Prostate gland (tissue), 2 donors: Measurements from ENCODE around the gene PRKCD. TPM values are rescaled to one million over a fixed set of nuclear protein-coding genes. Genes with fewer than 3 reads are reported as not detected.

Source experiments
- DNase-seq: peaks from one replicate; pipeline ENCODE4 v3.0.0-alpha.2; 2019; ENCODE audit warnings: low spot score
- H3K27ac ChIP-seq, 2 donors: fragments of 200-600 bp; sonication (generic); 2 replicates each; pipeline ENCODE4 v1.5.1; 2017 to 2019
- H3K27me3 ChIP-seq: fragments of 200-600 bp; sonication (generic); replicated peaks from 2 replicates; pipeline ENCODE4 v1.5.1; 2019; ENCODE audit not compliant: insufficient read depth
- H3K36me3 ChIP-seq, 2 donors: fragments of 200-600 bp; sonication (generic); 1 replicate in 1 of 2; 2 replicates in 1 of 2; pipeline versions ENCODE4 v1.5.1 to v1.8.1; 2017 to 2019
- H3K4me1 ChIP-seq: fragments of 200-600 bp; sonication (generic); replicated peaks from 2 replicates; pipeline ENCODE4 v1.5.1; 2019
- H3K4me3 ChIP-seq, 2 donors: fragments of 200-600 bp; sonication (generic); 2 replicates each; pipeline ENCODE4 v1.5.1; 2017 to 2019
- H3K9me3 ChIP-seq: fragments of 200-600 bp; sonication (generic); 2 replicates; pipeline ENCODE4 v1.5.1; 2017
- POLR2A ChIP-seq: fragments of 450-650 bp; IDR thresholded peaks from one replicate; pipeline ENCODE4 v1.6.1; 2016; ENCODE audit warnings: antibody characterized with exemption, mild to moderate bottlenecking
- POLR2AphosphoS5 ChIP-seq: sonication (generic); formaldehyde crosslinking; IDR thresholded peaks from one replicate; pipeline ENCODE4 v1.6.1; 2017; ENCODE audit warnings: antibody characterized with exemption
- WGBS: methylation state at CpG from one replicate; pipeline ENCODE4 v1.1.5; 2018; 5-methylcytosine and 5-hydroxymethylcytosine counted together
- intact Hi-C: fragments of 100-400 bp; cut with DNase I; formaldehyde crosslinking; loops from one replicate; pipeline ENCODE4 v1.14.2; 2022
- total RNA-seq, 2 donors: library from RNA; depleted of rRNA; stranded (reverse); fragments of >200 nt; gene quantifications; one replicate each; pipeline ENCODE4 v1.1.0, GENCODE V29; 2016
- TF ChIP-seq, protein P1 (sequence below), 4 experiments: fragments of 200-600 bp in 2 of 4; fragments of 450-650 bp in 2 of 4; sonication (generic) in 2 of 4; IDR thresholded peaks; 1 replicate in 3 of 4; 2 replicates in 1 of 4; pipeline ENCODE4 v1.5.1; 2016 to 2019; ENCODE audit warnings: antibody characterized with exemption in 4 of 4, mild to moderate bottlenecking in 2 of 4, moderate library complexity in 2 of 4

PRKCD gene
- total RNA-seq, 2 donors from 2014 or later = 33.4 to 57.9 TPM

DNA sequence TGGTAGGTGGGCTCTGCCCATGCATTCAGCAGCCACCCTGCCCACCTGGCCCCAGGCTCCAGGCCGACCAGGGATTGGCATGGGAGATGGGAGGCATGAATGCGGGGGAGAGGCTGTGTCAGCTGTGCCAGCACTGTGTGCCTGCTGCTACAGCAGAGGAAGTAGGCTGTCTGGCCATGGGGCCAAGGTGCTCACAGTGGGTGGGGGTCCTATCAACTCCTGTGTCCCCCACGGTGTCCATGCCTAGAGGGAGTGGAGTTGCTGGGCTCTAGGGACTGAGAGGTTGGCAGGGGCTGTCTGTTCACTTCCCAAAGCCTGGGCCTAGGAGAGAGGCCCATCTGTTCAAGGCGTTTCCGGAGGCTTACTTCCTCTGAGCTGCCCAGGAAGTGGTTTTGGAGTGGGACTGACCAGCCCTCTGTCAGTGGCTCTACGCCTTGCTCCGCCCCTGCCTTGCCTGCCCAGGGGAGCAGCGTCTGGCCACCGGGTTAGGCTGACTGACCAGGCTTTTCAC, 5.8 kb downstream of the PRKCD start:
- no peaks in the 10 kb centered on the region for H3K27me3 ChIP-seq
- H3K27ac ChIP-seq = peak overlapping the region in 1 of 2 donors; percentile 95
- TF ChIP-seq, protein P1, sequence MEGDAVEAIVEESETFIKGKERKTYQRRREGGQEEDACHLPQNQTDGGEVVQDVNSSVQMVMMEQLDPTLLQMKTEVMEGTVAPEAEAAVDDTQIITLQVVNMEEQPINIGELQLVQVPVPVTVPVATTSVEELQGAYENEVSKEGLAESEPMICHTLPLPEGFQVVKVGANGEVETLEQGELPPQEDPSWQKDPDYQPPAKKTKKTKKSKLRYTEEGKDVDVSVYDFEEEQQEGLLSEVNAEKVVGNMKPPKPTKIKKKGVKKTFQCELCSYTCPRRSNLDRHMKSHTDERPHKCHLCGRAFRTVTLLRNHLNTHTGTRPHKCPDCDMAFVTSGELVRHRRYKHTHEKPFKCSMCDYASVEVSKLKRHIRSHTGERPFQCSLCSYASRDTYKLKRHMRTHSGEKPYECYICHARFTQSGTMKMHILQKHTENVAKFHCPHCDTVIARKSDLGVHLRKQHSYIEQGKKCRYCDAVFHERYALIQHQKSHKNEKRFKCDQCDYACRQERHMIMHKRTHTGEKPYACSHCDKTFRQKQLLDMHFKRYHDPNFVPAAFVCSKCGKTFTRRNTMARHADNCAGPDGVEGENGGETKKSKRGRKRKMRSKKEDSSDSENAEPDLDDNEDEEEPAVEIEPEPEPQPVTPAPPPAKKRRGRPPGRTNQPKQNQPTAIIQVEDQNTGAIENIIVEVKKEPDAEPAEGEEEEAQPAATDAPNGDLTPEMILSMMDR (IDR thresholded peaks at IDR 0.05) = no peak
- TF ChIP-seq POLR2AphosphoS5 = no peak
- TF ChIP-seq POLR2A = no peak
- H3K9me3 ChIP-seq = no peaks in the 10 kb centered on the region
- peaks cover 40% of the 10 kb centered on the region for H3K4me1 ChIP-seq
- 56% methylated on average over 9 of the region's 9 CpGs for WGBS
- intact Hi-C loops = no loop called here
- DNase-seq = no peak
- no peak overlapping the region for H3K4me3 ChIP-seq
- H3K36me3 ChIP-seq = no peaks in the 10 kb centered on the region

DNA sequence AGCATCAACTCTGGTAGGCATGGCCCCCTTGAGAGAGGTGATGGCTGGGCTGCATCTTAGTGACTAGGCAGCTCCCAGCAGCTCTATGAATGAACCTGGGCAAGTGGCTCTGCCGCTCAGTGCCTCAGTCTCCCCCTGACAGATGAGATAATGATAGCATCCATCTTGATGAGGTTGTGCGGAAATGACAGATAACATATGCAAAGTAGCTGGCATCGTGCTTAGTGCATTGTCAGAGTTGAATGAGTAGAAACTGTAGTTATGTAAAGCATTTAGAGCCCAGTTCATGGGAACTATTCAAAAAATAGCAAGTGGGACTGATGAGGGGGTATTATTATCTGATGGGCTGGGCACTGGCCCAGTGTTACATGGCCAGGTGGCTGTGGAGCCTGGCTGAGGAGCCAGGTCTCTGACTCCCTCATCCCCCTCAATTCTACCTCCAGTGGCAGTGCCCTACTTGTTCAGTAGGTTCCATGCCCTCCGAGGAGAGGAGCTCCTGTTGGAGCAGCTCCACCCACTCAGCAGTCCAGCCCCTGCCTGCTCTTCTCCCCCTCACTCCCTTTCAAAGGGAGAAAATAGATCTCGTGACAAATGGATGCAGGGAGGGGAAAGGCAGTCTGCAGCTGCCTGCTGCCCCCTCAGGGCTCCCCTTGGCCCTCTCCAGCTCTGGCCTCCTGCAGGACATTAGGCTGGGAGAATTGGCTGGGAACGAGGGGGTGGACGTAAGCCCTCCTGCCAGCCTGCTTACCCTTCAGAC, 6.6 kb downstream of the PRKCD start:
- H3K9me3 ChIP-seq = no peaks in the 10 kb centered on the region
- TF ChIP-seq POLR2A = no peak
- TF ChIP-seq POLR2AphosphoS5 = no peak
- TF ChIP-seq, protein P1 (IDR thresholded peaks at IDR 0.05) = no peak
- H3K4me1 ChIP-seq = peaks cover 40% of the 10 kb centered on the region
- H3K36me3 ChIP-seq = no peaks in the 10 kb centered on the region
- H3K27ac ChIP-seq = peak overlapping the region in 1 of 2 donors; percentile 95
- no peaks in the 10 kb centered on the region for H3K27me3 ChIP-seq
- 68% methylated on average over 7 of the region's 7 CpGs for WGBS
- no peak overlapping the region for H3K4me3 ChIP-seq
- DNase-seq = no peak
- intact Hi-C loops = no loop called here

DNA sequence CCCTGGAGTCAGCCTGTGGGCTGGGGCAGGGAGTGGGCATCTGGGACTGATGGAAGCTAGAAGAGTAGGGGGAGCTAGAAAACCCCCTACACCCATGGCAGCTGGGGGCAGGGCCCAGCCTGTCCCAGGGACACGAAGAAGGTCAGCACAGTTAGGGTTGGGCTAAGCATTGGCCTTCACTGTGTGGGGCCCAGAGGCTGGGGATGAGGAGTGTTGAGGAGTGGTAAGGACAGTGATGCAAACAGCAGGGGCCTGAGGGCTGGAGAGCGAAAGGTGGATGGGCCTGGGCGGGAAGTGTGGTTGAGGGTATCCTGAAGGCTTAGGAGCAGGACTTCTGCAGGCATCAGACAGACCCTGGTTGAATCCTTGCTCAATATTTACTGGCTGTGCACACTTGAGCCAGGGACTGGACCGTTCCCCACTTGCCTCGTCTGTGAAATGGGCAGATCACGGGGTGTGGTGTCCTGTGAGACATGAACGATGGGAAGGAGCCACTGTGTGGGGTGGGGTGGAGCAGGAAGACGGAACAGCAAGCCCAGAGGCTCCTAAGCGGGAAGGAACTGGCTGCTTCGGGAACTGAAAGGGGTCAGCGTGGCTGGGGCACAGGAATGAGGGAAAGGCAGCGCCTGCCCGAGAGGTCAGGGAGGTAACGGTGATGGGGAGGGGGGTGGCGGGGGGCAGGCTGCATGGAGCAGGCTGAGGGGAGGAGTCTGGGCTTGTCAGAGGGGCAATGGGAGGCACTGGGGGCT, 7.3 kb downstream of the PRKCD start:
- Histone ChIP-seq H3K4me1 (peaks cover 40% of the 10 kb centered on the region), H3K36me3 (no peaks in the 10 kb centered on the region), H3K9me3 (no peaks in the 10 kb centered on the region), H3K27me3 (no peaks in the 10 kb centered on the region), H3K4me3 (no peak overlapping the region), H3K27ac (peak overlapping the region in 1 of 2 donors; percentile 95)
- no peak for DNase-seq
- no peak for TF ChIP-seq POLR2A
- intact Hi-C loops = no loop called here
- WGBS = 74% methylated on average over 15 of the region's 15 CpGs

DNA sequence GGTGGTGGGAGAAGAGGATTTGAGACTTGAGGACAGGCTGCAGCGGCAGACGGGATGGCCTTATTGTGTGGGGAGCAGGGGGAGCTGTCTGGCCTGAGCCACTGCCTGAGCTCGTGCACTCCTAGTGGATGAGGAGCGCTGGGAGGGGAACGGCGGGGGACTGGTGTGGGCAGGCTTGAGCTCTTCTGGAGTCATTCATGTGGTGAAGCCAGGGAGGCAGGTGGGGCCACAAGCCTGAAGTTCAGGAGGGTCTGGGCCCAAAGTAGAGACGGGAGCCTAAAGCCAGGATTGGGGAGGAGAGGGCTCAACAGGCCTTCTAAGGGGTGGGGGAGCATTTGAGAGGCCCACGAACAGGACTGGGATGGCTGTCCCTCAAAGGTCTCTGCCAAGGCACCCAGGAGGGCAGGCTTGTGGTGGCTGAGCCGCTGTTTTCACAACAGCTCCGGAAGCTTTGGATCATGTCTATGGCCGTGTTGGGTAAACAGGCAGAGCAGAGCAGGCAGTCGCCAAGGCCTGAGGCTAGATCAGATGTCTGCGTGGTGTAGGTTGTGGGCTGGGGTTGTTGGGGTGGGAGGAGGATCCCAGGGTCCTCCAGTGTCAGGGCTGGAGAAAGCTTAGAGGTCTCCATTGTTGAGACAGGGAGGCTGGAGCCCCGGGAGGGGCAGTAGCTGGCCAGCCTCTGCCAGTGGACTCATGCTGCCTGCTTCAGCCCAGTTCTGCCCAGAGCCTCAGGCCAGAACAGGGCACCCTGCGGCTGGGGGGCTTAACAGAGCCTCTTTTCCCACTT, 8.2 kb downstream of the PRKCD start:
- DNase-seq = peak; percentile 42
- Histone ChIP-seq H3K4me3 (no peak overlapping the region), H3K27ac (peak overlapping the region; percentile 51 to 64), H3K4me1 (peaks cover 40% of the 10 kb centered on the region), H3K36me3 (no peaks in the 10 kb centered on the region), H3K9me3 (no peaks in the 10 kb centered on the region), H3K27me3 (no peaks in the 10 kb centered on the region)
- WGBS = 46% methylated on average over 13 of the region's 15 CpGs
- TF ChIP-seq POLR2A = no peak
- no peak for TF ChIP-seq POLR2AphosphoS5
- TF ChIP-seq, protein P1 (IDR thresholded peaks at IDR 0.05) = no peak
- intact Hi-C loops = no loop called here

DNA sequence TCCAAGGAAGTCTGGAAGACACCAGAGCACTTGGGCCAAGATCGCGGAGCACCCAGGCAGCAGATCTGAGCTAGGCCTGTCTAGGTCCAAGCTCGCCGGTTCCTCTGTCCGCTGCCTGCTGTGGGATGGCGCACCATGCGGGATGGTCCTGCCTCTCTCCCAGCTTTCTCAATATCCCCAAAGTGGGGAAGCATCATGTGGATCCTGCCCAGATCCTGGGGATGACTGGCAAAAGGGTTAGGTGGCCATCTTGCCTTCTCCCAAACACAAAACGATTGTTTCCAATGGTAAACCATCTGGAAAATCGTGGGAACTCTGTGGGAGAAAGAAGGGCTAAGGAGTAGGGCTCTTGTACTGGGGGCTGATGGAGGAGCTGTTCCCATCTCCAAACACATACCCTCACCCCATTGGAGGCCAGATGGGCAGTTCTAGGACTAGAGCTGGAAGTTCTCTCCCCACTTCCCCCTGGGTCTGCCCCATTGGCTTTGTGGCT, 8.9 kb downstream of the PRKCD start:
- H3K36me3 ChIP-seq = no peaks in the 10 kb centered on the region
- no peak for DNase-seq
- TF ChIP-seq POLR2AphosphoS5 (no peak), POLR2A (no peak)
- TF ChIP-seq, protein P1 (IDR thresholded peaks at IDR 0.05) = no peak
- no peak overlapping the region for H3K4me3 ChIP-seq
- no peaks in the 10 kb centered on the region for H3K9me3 ChIP-seq
- H3K4me1 ChIP-seq = peaks cover 36% of the 10 kb centered on the region
- intact Hi-C loops = no loop called here
- peak overlapping the region; percentile 51 to 64 for H3K27ac ChIP-seq
- 95% methylated on average over 9 of the region's 9 CpGs for WGBS
- H3K27me3 ChIP-seq = no peaks in the 10 kb centered on the region
